ENCODE measurements around the gene FAM151B.

- TF ChIP-seq CTCF (IDR thresholded peaks at IDR 0.05) (no peak), ZFX (IDR thresholded peaks at IDR 0.05; ENCODE audit: borderline replicate concordance) (no peak)
Measured at GRCh38 chr5:80584770-80585169, 96.9 kb downstream of the FAM151B start.

All from 22Rv1 (cell line).